ENCODE measurements around the gene ELOA.
A peak's percentile ranks its signal among the peaks of the same experiment; 100 is the strongest.
"Not testable (repeated sequence)": the region's sequence is repeated elsewhere in the genome, so short reads cannot be mapped to it uniquely, and the experiment has no call there.

Gene ELOA

GRCh38 chr1:23802809-23803342, 59.6 kb downstream of the ELOA start:
- DNase-seq: not testable (repeated sequence)

- DNase-seq: no peak
These were observed 60.4 kb downstream of the ELOA start for GRCh38 chr1:23803674-23804073.

- DNase-seq: no peak
These were observed 61.0 kb downstream of the ELOA start for GRCh38 chr1:23804183-23804835.

GRCh38 chr1:23805025-23805424, 61.8 kb downstream of the ELOA start:
- DNase-seq: no peak

- no peak for DNase-seq
These were observed 63.0 kb downstream of the ELOA start for GRCh38 chr1:23806280-23806679.

- no peak for DNase-seq
These were observed 64.2 kb downstream of the ELOA start for GRCh38 chr1:23807453-23807852.

GRCh38 chr1:23809751-23810171, 66.5 kb downstream of the ELOA start:
- DNase-seq: peak; percentile 29

GRCh38 chr1:23810818-23811540, 67.7 kb downstream of the ELOA start:
- DNase-seq: no peak

Data from midbrain (tissue), 1 donor.